Stimulated activated CD8-positive, alpha-beta memory T cell treated with anti-CD3 and anti-CD28 coated beads, Interleukin-12 subunit alpha, Interleukin-12 subunit beta, amount 100 ng/mL, for 4 hours (primary cell): ENCODE measurements around the gene TIAM2.

Experiments used
- DNase-seq: peaks from one replicate; pipeline ENCODE4 v3.0.0-alpha.2; 2020; ENCODE audit warnings: low read depth

Gene TIAM2

GRCh38 chr6:155235087-155235486, 240.0 kb downstream of the TIAM2 start:
- DNase-seq = no peak

- DNase-seq = no peak
Observed at GRCh38 chr6:155237613-155238012, 242.5 kb downstream of the TIAM2 start.

- no peak for DNase-seq
Observed at GRCh38 chr6:155240905-155241600, 245.9 kb downstream of the TIAM2 start.

- DNase-seq = no peak
Observed at GRCh38 chr6:155241966-155242365, 246.9 kb downstream of the TIAM2 start.

- no peak for DNase-seq
Observed at GRCh38 chr6:155244434-155244833, 249.3 kb downstream of the TIAM2 start.

- DNase-seq = no peak
Observed at GRCh38 chr6:155245193-155245592, 250.1 kb downstream of the TIAM2 start.

- DNase-seq = no peak
Observed at GRCh38 chr6:155245831-155246230, 250.7 kb downstream of the TIAM2 start.

- no peak for DNase-seq
Observed at GRCh38 chr6:155246825-155247224, 251.7 kb downstream of the TIAM2 start.

GRCh38 chr6:155247618-155248007, 252.5 kb downstream of the TIAM2 start:
- no peak for DNase-seq

GRCh38 chr6:155248008-155249001, 253.2 kb downstream of the TIAM2 start:
- DNase-seq = no peak

- DNase-seq = no peak
Observed at GRCh38 chr6:155250701-155251381, 255.7 kb downstream of the TIAM2 start.

GRCh38 chr6:155252581-155252980, 257.5 kb downstream of the TIAM2 start:
- no peak for DNase-seq

- no peak for DNase-seq
Observed at GRCh38 chr6:155253337-155253736, 258.2 kb downstream of the TIAM2 start.

- no peak for DNase-seq
Observed at GRCh38 chr6:155254139-155254538, 259.0 kb downstream of the TIAM2 start.

GRCh38 chr6:155256122-155256795, 261.1 kb downstream of the TIAM2 start:
- DNase-seq = no peak

GRCh38 chr6:155257796-155258195, 262.7 kb downstream of the TIAM2 start:
- DNase-seq = no peak

- DNase-seq = no peak
Observed at GRCh38 chr6:155259204-155259603, 264.1 kb downstream of the TIAM2 start.

GRCh38 chr6:155259897-155260296, 264.8 kb downstream of the TIAM2 start:
- no peak for DNase-seq

GRCh38 chr6:155260686-155261085, 265.6 kb downstream of the TIAM2 start:
- no peak for DNase-seq

GRCh38 chr6:155261111-155261900, 266.2 kb downstream of the TIAM2 start:
- DNase-seq = no peak

GRCh38 chr6:155262655-155263054, 267.5 kb downstream of the TIAM2 start:
- no peak for DNase-seq
